Raji (cell line): Measurements from ENCODE around the gene YPEL5.

Experiments
- POLR2A ChIP-seq: IDR thresholded peaks from 2 replicates; pipeline ENCODE4 v1.6.1; 2011; ENCODE audit warnings: low read depth, low read length, control low read depth; ENCODE audit not compliant: insufficient read depth

Gene YPEL5

DNA sequence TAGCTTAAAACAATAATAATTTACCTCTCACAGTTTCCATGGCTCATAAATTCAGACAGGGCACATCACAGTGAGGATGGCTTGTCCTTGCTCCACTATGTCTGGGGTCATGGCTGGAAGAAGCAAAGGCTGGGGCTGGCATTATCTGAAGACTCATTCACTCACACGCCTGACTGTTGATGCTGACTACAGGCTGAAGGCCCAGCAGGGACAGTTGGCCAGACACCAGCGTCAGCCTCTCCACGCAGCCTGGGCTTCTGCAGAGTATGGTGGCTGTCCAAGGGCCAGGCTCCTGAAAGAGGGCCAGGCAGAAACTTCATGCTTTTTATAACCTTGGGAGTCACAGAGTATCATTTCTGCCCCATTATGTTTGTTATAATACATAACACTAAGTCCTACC lies 33.4 kb downstream of the YPEL5 start:
- TF ChIP-seq POLR2A: no peak

GRCh38 chr2:30181176-30181575 lies 34.4 kb downstream of the YPEL5 start:
- no peak for TF ChIP-seq POLR2A

DNA sequence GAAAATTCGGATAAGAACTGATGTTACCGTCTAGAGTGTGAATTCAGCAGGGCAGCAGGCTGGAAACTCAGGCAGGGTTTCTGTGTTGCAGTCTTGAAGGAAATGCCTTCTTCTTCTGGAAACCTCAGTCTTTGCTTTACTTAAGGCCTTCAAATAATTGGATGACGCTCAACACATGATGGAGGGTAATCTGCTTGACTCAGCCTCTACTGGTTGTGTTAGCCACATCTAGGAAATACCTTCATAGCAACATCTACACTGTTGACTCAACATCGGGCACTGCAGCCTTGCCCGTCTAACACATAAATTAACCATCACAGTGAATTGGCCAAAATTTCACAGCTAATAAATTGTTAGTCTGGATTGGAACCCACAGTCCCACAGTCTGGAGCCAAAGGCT lies 37.2 kb downstream of the YPEL5 start:
- no peak for TF ChIP-seq POLR2A

DNA sequence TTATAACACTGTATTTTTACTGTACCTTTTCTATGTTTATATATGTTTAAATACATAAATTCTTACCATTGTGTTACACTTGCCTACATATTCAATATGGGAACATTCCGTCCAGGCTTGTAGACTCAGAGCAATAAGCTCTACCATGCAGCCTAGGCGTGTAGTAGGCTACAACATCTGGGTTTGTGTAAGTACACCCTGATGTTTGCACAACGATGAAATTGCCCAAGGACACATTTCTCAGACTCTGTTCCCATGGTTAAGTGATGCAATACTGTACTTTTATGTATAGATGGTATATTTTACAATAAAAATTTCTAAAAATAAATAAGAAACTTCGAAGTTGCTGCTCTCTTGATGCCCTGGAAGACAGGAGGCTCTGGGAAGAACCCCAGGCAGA lies 38.4 kb downstream of the YPEL5 start:
- no peak for TF ChIP-seq POLR2A

GRCh38 chr2:30188292-30188691 lies 41.5 kb downstream of the YPEL5 start:
- TF ChIP-seq POLR2A: no peak

DNA sequence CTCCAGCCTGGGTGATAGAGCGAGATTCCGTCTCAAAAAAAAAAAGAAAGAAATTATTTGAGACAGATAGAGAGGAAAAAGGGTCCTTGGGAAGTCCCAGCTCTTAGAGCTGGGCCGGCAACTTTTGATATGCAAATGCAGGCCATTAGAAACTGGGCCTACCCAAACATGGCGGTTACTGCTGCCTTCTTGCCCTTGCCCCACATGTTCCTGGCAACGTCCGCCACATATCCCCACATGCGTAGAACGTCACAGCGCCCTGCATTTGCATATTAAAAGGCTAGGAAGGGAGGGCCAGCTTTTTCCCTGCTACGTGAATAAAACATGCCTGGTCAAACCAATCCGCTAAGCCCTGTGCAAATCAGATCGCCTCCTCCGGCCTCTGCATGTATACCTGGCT lies 43.8 kb downstream of the YPEL5 start:
- no peak for TF ChIP-seq POLR2A

- TF ChIP-seq POLR2A: no peak
These were observed 44.3 kb downstream of the YPEL5 start for GRCh38 chr2:30191107-30191506.

DNA sequence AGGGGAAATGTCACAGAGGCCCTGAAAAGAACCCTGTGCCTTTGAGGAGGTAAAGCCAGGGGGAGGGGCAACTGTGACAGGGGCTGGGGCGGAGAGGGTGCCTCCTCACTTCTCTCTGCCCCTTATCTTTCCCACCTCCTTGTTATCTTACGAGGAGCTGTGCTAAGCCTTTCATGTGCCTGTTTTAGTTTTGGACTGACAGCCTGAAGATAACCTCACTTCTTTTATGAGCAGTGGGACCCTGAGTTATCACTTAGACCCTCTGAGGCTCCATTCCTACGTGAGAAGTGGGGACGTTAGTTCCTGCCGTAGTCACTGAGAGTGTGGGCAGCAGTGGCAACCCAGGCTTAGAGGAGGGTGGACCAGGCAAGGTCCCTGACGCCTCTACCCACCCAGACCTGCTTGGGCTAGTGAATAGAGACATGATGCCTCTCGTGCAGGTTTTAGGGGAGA lies 45.0 kb downstream of the YPEL5 start:
- no peak for TF ChIP-seq POLR2A

- no peak for TF ChIP-seq POLR2A
These were observed 45.5 kb downstream of the YPEL5 start for GRCh38 chr2:30192314-30192713.

DNA sequence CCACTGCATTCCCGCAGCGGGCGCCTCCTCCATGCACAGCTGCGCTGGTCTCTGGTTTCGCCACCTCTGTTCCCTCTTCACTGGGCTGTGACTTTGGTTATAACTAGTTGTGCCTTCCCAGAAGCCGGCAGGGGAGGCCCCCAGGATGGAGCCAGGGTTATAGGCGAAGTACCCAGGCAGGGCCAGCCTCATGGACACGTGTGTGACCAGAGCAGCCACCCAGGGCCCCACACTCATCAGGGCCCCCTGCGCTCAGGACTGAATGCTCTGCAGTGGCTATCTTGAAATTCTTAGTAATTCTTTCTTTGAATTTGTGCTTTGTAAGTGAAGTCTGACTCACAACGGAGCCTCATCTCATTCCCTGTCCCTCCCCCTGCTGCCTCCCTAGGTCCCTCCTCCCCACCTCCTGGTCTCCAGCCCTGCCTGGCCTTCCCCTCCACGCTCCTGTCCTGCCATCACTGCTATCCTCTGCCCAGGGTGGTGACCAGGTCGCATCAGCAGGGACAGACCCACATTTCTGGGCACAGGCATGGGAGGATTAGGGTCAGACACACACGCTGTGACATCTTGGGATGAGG lies 46.4 kb downstream of the YPEL5 start:
- TF ChIP-seq POLR2A: no peak

- no peak for TF ChIP-seq POLR2A
These were observed 47.6 kb downstream of the YPEL5 start for GRCh38 chr2:30194421-30194820.

DNA sequence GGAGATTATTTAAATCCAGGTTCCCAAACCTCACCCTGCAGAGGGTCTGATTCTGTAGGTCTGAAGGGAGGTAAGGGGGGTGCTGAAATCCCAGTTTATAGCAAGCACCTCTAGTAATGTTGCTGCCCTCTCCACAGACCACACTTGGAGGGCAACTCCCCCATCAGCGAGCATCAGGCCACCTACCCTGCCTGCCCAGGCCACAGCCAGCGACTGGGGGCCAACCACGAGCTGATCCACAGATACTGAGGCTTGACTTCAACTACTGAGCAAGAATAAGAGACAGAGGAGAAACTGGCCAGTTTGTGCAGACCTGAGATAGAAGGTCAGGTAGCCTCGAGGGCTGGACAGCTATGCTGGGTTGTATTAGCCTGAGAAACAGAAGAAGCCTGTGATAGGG lies 48.2 kb downstream of the YPEL5 start:
- no peak for TF ChIP-seq POLR2A

DNA sequence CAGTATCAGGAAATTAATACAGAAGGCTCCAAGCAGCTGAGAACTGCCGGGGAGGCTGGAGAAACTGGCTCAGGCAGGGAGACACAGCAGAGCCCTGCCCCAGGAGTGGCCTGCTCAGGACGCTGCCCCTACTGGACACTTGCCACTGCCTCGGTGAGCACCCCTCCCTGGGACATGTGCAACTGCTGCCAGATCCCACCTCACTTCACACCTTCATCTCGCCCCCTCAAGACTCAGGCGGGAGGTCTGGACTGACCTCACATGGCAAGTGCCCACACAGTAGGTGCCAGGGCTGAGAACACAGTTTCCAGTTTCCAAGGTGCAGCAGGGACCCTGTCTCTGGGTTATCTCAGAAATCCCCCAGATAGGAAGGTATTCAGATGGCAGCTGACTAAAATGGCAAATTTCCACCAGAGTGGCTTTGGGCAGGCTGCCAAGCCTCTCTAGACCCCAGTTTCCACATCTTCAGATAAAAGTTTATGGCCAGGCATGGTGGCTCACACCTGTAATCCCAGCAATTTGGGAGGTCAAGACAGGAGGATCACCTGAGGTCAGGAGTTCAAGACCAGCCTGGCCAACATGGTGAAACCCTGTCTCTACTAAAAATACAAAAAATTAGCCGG lies 50.9 kb downstream of the YPEL5 start:
- no peak for TF ChIP-seq POLR2A

DNA sequence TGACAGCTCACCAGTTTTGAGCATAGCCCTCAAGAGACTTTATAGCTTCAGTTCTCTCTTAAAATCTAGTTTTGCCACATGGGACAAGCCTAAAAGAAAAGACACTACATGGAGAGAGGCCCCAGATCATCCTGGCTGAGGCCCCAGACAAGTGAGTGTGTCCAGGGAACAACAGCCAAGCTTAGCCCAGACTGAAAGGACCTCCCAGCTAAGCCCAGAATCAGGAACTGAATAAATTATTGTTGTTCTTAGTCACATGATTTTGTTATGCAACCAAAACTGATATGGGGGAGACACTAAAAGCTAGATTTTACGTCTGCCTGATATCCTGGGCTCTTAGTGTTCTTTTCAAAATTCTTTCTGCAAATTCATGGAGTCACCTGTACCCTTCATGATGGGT lies 55.2 kb downstream of the YPEL5 start:
- no peak for TF ChIP-seq POLR2A

- no peak for TF ChIP-seq POLR2A
These were observed 56.3 kb downstream of the YPEL5 start for GRCh38 chr2:30203156-30203555.

- no peak for TF ChIP-seq POLR2A
These were observed 57.5 kb downstream of the YPEL5 start for GRCh38 chr2:30204281-30204680.

GRCh38 chr2:30205456-30205855 lies 58.6 kb downstream of the YPEL5 start:
- no peak for TF ChIP-seq POLR2A
